ENCODE measurements around the gene DGAT2. TPM values are rescaled to one million over a fixed set of nuclear protein-coding genes. Genes with fewer than 3 reads are reported as not detected.

The DGAT2 gene
- total RNA-seq, 1 donor from 2014 or later = 1.7 TPM

GRCh38 chr11:75766443-75767227 lies 1.9 kb upstream of the DGAT2 start:
- Mint-ChIP-seq H3K27ac (peak overlapping the region; percentile 76), H3K9me3 (peaks cover 6% of the 10 kb centered on the region), H3K36me3 (peaks cover 3% of the 10 kb centered on the region), H3K4me1 (peaks cover 34% of the 10 kb centered on the region), H3K4me3 (peak overlapping the region; percentile 4), H3K27me3 (ENCODE audit: insufficient read depth, low read depth) (peaks cover 35% of the 10 kb centered on the region)
- no peak overlapping the region for H2AFZ ChIP-seq (replicated peaks)
- H3K9ac ChIP-seq = no peak overlapping the region
- DNase-seq (ENCODE audit: low spot score) = peak; percentile 16
- H3K36me3 ChIP-seq = no peaks in the 10 kb centered on the region
- H3K4me3 ChIP-seq = no peak overlapping the region
- peaks cover 16% of the 10 kb centered on the region for H3F3A ChIP-seq (ENCODE audit: low read depth)
- H3K4me2 ChIP-seq = peak overlapping the region; percentile 39
- H3K9me3 ChIP-seq (ENCODE audit: low read depth) = no peaks in the 10 kb centered on the region
- H3K4me1 ChIP-seq = peaks cover 8% of the 10 kb centered on the region
- H3K27ac ChIP-seq = no peak overlapping the region
- no peak for TF ChIP-seq CTCF (IDR thresholded peaks at IDR 0.05)
- no peak for TF ChIP-seq EZH2 (IDR thresholded peaks at IDR 0.05)
- no peak for TF ChIP-seq EZH2phosphoT487 (IDR thresholded peaks at IDR 0.05)
- H3K79me2 ChIP-seq (ENCODE audit: low read depth) = no peaks in the 10 kb centered on the region
- H3K27me3 ChIP-seq = peaks cover 44% of the 10 kb centered on the region
- no peaks in the 10 kb centered on the region for H4K20me1 ChIP-seq (ENCODE audit: low read depth)

DNA sequence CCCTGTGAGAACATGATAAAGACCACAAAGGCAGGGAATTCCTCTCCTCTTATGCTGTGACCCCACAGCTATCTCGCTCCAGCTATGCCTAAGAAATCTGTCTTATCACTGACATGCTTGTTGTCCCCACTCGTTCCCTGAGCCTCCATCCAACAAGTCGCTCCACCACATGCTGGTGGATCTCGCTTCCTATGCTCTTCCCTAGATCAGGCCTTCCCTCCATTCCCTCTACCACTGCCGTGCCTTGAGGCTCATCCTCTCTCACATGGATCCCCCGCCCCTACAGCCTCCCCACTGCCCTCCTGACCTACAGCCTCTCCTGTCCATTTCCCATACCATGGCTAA lies 1.4 kb upstream of the DGAT2 start:
- Histone ChIP-seq H3K79me2 (ENCODE audit: low read depth) (no peaks in the 10 kb centered on the region), H3K4me1 (peaks cover 8% of the 10 kb centered on the region), H3K4me2 (peak overlapping the region; percentile 39), H3K36me3 (no peaks in the 10 kb centered on the region), H2AFZ (replicated peaks) (no peak overlapping the region), H3F3A (ENCODE audit: low read depth) (peaks cover 16% of the 10 kb centered on the region), H3K27me3 (peaks cover 44% of the 10 kb centered on the region), H3K27ac (no peak overlapping the region), H3K4me3 (no peak overlapping the region), H4K20me1 (ENCODE audit: low read depth) (no peaks in the 10 kb centered on the region), H3K9ac (no peak overlapping the region), H3K9me3 (ENCODE audit: low read depth) (no peaks in the 10 kb centered on the region)
- peaks cover 6% of the 10 kb centered on the region for H3K9me3 Mint-ChIP-seq
- no peak for DNase-seq (ENCODE audit: low spot score)
- peaks cover 31% of the 10 kb centered on the region for H3K27me3 Mint-ChIP-seq (ENCODE audit: insufficient read depth, low read depth)
- peaks cover 32% of the 10 kb centered on the region for H3K4me1 Mint-ChIP-seq
- no peak overlapping the region for H3K4me3 Mint-ChIP-seq
- peak overlapping the region; percentile 76 for H3K27ac Mint-ChIP-seq
- peaks cover 3% of the 10 kb centered on the region for H3K36me3 Mint-ChIP-seq
- TF ChIP-seq EZH2phosphoT487 (IDR thresholded peaks at IDR 0.05) (no peak), EZH2 (IDR thresholded peaks at IDR 0.05) (no peak), CTCF (IDR thresholded peaks at IDR 0.05) (no peak)

DNA sequence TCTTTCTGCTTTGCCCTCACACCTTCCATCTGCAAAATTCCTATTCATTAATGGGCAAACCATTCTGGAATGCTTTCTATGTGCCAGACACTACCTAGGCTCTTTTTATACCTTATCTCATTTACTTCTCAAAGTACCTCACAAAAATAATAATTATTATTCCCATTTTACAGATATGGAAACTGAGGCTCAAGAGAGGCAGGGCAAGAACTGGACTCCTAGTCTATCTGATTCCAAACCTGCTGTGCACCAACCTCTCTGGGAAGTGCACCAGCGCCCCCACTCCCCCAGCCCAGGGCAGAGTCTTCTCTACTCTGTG lies 826 bp upstream of the DGAT2 start:
- TF ChIP-seq CTCF (IDR thresholded peaks at IDR 0.05) (no peak), EZH2 (IDR thresholded peaks at IDR 0.05) (no peak), EZH2phosphoT487 (IDR thresholded peaks at IDR 0.05) (no peak)
- Mint-ChIP-seq H3K4me1 (peaks cover 32% of the 10 kb centered on the region), H3K27ac (no peak overlapping the region), H3K4me3 (peak overlapping the region; percentile 78), H3K9me3 (peaks cover 8% of the 10 kb centered on the region), H3K27me3 (ENCODE audit: insufficient read depth, low read depth) (peaks cover 31% of the 10 kb centered on the region), H3K36me3 (peaks cover 3% of the 10 kb centered on the region)
- no peak overlapping the region for H3K4me3 ChIP-seq
- H3K79me2 ChIP-seq (ENCODE audit: low read depth) = no peaks in the 10 kb centered on the region
- H3K36me3 ChIP-seq = no peaks in the 10 kb centered on the region
- H3F3A ChIP-seq (ENCODE audit: low read depth) = peaks cover 16% of the 10 kb centered on the region
- H2AFZ ChIP-seq (replicated peaks) = no peak overlapping the region
- H3K4me2 ChIP-seq = peak overlapping the region; percentile 81
- no peak for DNase-seq (ENCODE audit: low spot score)
- H3K27me3 ChIP-seq = peaks cover 44% of the 10 kb centered on the region
- H4K20me1 ChIP-seq (ENCODE audit: low read depth) = no peaks in the 10 kb centered on the region
- no peak overlapping the region for H3K27ac ChIP-seq
- H3K4me1 ChIP-seq = peaks cover 8% of the 10 kb centered on the region
- no peak overlapping the region for H3K9ac ChIP-seq
- H3K9me3 ChIP-seq (ENCODE audit: low read depth) = no peaks in the 10 kb centered on the region

Measured in neural progenitor cell (in vitro differentiated cells).